Right lobe of liver (tissue), 4 donors: ENCODE data around the gene GFOD1.

Source experiments
- CTCF ChIP-seq, 4 donors: fragments of 200-600 bp in 3 of 4; fragments of 450-650 bp in 1 of 4; IDR thresholded peaks; one replicate each; pipeline versions ENCODE4 v1.5.1 to v1.8.0; 2016 to 2022; ENCODE audit warnings: antibody characterized with exemption in 4 of 4, mild to moderate bottlenecking in 2 of 4
- POLR2A ChIP-seq: fragments of 450-650 bp; IDR thresholded peaks from one replicate; pipeline ENCODE4 v1.6.1; 2017; ENCODE audit warnings: antibody characterized with exemption, mild to moderate bottlenecking
- donor health status: DM: no; HTN: no; CAD: no.
- donor health status: DM: no; HTN: no; CAD: no.
- donor health status: DM: no; HTN: yes; CAD: no.

GRCh38 chr6:13338038-13338437, 149.4 kb downstream of the GFOD1 start:
- TF ChIP-seq CTCF (IDR thresholded peaks at IDR 0.05) (no peak), POLR2A (no peak)
